Left ventricle myocardium inferior (tissue), 1 donor: ENCODE results near the gene RASGRP3. TPM values are rescaled to one million over a fixed set of nuclear protein-coding genes. Genes with fewer than 3 reads are reported as not detected.

ENCODE experiments used
- DNase-seq: peaks from one replicate; pipeline ENCODE4 v3.0.0-alpha.2; 2020
- H3K27ac ChIP-seq: fragments of 200-600 bp; replicated peaks from 2 replicates; pipeline ENCODE4 v1.8.0; 2021
- H3K27me3 ChIP-seq: fragments of 200-600 bp; 2 replicates; pipeline ENCODE4 v1.8.0; 2021; ENCODE audit warnings: low read depth
- H3K36me3 ChIP-seq: fragments of 200-600 bp; 2 replicates; pipeline ENCODE4 v1.8.0; 2021
- H3K4me1 ChIP-seq: fragments of 200-600 bp; 2 replicates; pipeline ENCODE4 v1.8.0; 2021
- H3K4me3 ChIP-seq: fragments of 200-600 bp; 2 replicates; pipeline ENCODE4 v1.8.0; 2021; ENCODE audit warnings: mild to moderate bottlenecking, moderate library complexity
- H3K9me3 ChIP-seq: fragments of 200-600 bp; replicated peaks from 2 replicates; pipeline ENCODE4 v1.8.0; 2021
- CTCF ChIP-seq: fragments of 200-600 bp; IDR thresholded peaks from 2 replicates; pipeline ENCODE4 v1.8.0; 2021; ENCODE audit warnings: antibody characterized with exemption, mild to moderate bottlenecking, borderline replicate concordance
- intact Hi-C: fragments of 100-400 bp; cut with micrococcal nuclease; formaldehyde crosslinking; loops from one replicate; pipeline ENCODE4 v1.11.0; 2022
- total RNA-seq: library from RNA; stranded (reverse); fragmentation: NEBNext Ultra II Directional; extraction: Animal tissue kit (Norgen Biotek cat#: 25700); gene quantifications from one replicate; pipeline ENCODE4 v1.2.1, GENCODE V29; 2021
- donor health status: DM: no; HTN: yes; CAD: no; lungs with severe emphysema.

RASGRP3 gene
- total RNA-seq, 1 donor from 2014 or later, result 69.2 TPM

- Histone ChIP-seq H3K27me3 (no peaks in the 10 kb centered on the region), H3K36me3 (no peaks in the 10 kb centered on the region), H3K4me1 (peaks cover 92% of the 10 kb centered on the region), H3K27ac (no peak overlapping the region), H3K4me3 (no peak overlapping the region), H3K9me3 (no peaks in the 10 kb centered on the region)
- no peak for TF ChIP-seq CTCF
- DNase-seq, result no peak
- intact Hi-C loops, result no loop called here
Measured at GRCh38 chr2:33494877-33495641, 18.6 kb downstream of the RASGRP3 start.

GRCh38 chr2:33495683-33496082 is 19.2 kb downstream of the RASGRP3 start:
- no peak for TF ChIP-seq CTCF
- Histone ChIP-seq H3K4me3 (no peak overlapping the region), H3K27me3 (no peaks in the 10 kb centered on the region), H3K27ac (no peak overlapping the region), H3K36me3 (no peaks in the 10 kb centered on the region), H3K9me3 (no peaks in the 10 kb centered on the region), H3K4me1 (peaks cover 89% of the 10 kb centered on the region)
- DNase-seq, result no peak
- intact Hi-C loops, result no loop called here

GRCh38 chr2:33496150-33496549 is 19.7 kb downstream of the RASGRP3 start:
- Histone ChIP-seq H3K9me3 (no peaks in the 10 kb centered on the region), H3K4me1 (peaks cover 84% of the 10 kb centered on the region), H3K4me3 (no peak overlapping the region), H3K36me3 (no peaks in the 10 kb centered on the region), H3K27ac (no peak overlapping the region), H3K27me3 (no peaks in the 10 kb centered on the region)
- TF ChIP-seq CTCF, result no peak
- intact Hi-C loops, result no loop called here
- no peak for DNase-seq

- Histone ChIP-seq H3K36me3 (no peaks in the 10 kb centered on the region), H3K27me3 (no peaks in the 10 kb centered on the region), H3K27ac (no peak overlapping the region), H3K4me1 (peaks cover 78% of the 10 kb centered on the region), H3K4me3 (no peak overlapping the region), H3K9me3 (no peaks in the 10 kb centered on the region)
- no peak for DNase-seq
- intact Hi-C loops, result no loop called here
- no peak for TF ChIP-seq CTCF
Measured at GRCh38 chr2:33496726-33497125, 20.3 kb downstream of the RASGRP3 start.

GRCh38 chr2:33497221-33497650 is 20.8 kb downstream of the RASGRP3 start:
- intact Hi-C loops, result no loop called here
- Histone ChIP-seq H3K4me3 (no peak overlapping the region), H3K27me3 (no peaks in the 10 kb centered on the region), H3K4me1 (peaks cover 73% of the 10 kb centered on the region), H3K9me3 (no peaks in the 10 kb centered on the region), H3K36me3 (no peaks in the 10 kb centered on the region), H3K27ac (no peak overlapping the region)
- DNase-seq, result no peak
- no peak for TF ChIP-seq CTCF
